HCT116 (cell line): ENCODE results near the gene RAPGEF6. TPM values are rescaled to one million over a fixed set of nuclear protein-coding genes. Genes with fewer than 3 reads are reported as not detected.

ENCODE experiments used
- ATAC-seq: fragments of 200-7000 bp; cut with Tn5 transposase; 2 replicates; pipeline ENCODE4 v1.9.1; 2020; ENCODE audit warnings: mild to moderate bottlenecking, moderate library complexity
- BruUV-seq: library from RNA; stranded (reverse); fragments of 400-500 nt; replicated peaks from 2 replicates; lab custom pipeline; 2021; lab: Mats Ljungman, UMichigan
- CTCF ChIA-PET: fragments of 300-600 bp; sonication (Branson Sonifier 250); formaldehyde crosslinking; loops from one replicate; lab custom pipeline; 2021; ENCODE audit warnings: antibody characterized with exemption; lab: Charles Lee
- POLR2A ChIA-PET: fragments of 300-600, 350-600 bp; sonication (Branson Sonifier 250); formaldehyde crosslinking; loops from one replicate; lab custom pipeline; 2021; ENCODE audit warnings: antibody characterized with exemption; lab: Charles Lee
- RAD21 ChIA-PET, 2 experiments: fragments of 300-600 bp; sonication (Branson Sonifier 250); formaldehyde crosslinking; loops; one replicate each; lab custom pipeline; 2023; ENCODE audit warnings: low total read pairs in 2 of 2; ENCODE audit not compliant: uncharacterized antibody in 2 of 2, unreplicated experiment in 2 of 2, low non-redundant PET in 1 of 2; lab: Charles Lee
- DNase-seq: peaks from one replicate; pipeline ENCODE4 v3.0.0-alpha.2; 2010; ENCODE audit warnings: low read depth, low spot score
- H2AFZ ChIP-seq: fragments of 200-600 bp; shearing (Covaris generic), sonication (generic); 2 replicates; pipeline ENCODE4 v1.6.1; 2017; ENCODE audit warnings: low read depth, mixed run types, mixed read lengths, antibody characterized with exemption, low read length; ENCODE audit not compliant: poor library complexity, severe bottlenecking
- H3K27ac ChIP-seq: 2 replicates; pipeline ENCODE4 v1.5.1; 2012; ENCODE audit warnings: low read depth, low read length
- H3K27me3 ChIP-seq: fragments of 200-600 bp; sonication (generic); 2 replicates; pipeline ENCODE4 v1.6.1; 2016; ENCODE audit warnings: mixed run types, low read length, mixed read lengths; ENCODE audit not compliant: insufficient read depth
- H3K36me3 ChIP-seq, 2 experiments: fragments of 200-500 bp in 1 of 2; fragments of 200-600 bp in 1 of 2; sonication (Bioruptor generic) in 1 of 2; sonication (generic) in 1 of 2; 2 replicates each; pipeline versions ENCODE4 v1.5.1 to v1.6.1; 2014 to 2016; ENCODE audit warnings: low read length in 2 of 2, inconsistent platforms in 1 of 2, mixed read lengths in 1 of 2, mixed run types in 1 of 2; ENCODE audit not compliant: insufficient read depth in 2 of 2, control insufficient read depth in 1 of 2
- H3K4me1 ChIP-seq, 2 experiments: fragments of 200-600 bp in 1 of 2; sonication (generic) in 1 of 2; 2 replicates each; pipeline versions ENCODE4 v1.5.1 to v1.6.1; 2012 to 2017; ENCODE audit warnings: low read length in 2 of 2, inconsistent platforms in 1 of 2, mild to moderate bottlenecking in 1 of 2, mixed read lengths in 1 of 2, mixed run types in 1 of 2, moderate library complexity in 1 of 2; ENCODE audit not compliant: insufficient read depth in 2 of 2, control insufficient read depth in 1 of 2
- H3K4me2 ChIP-seq: fragments of 200-600 bp; sonication (generic); 2 replicates; pipeline ENCODE4 v1.6.1; 2017; ENCODE audit warnings: mixed run types, low read length, mixed read lengths
- H3K4me3 ChIP-seq, 2 experiments: fragments of 200-600 bp in 1 of 2; sonication (generic) in 1 of 2; replicated peaks in 1 of 2; 2 replicates each; pipeline ENCODE4 v1.5.1; 2011 to 2016; ENCODE audit warnings: low read length in 2 of 2, control low read depth in 1 of 2, low read depth in 1 of 2, mild to moderate bottlenecking in 1 of 2, mixed read lengths in 1 of 2, mixed run types in 1 of 2
- H3K79me2 ChIP-seq: fragments of 200-600 bp; sonication (generic); 2 replicates; pipeline ENCODE4 v1.6.1; 2017; ENCODE audit warnings: mild to moderate bottlenecking, mixed run types, low read length, moderate library complexity, mixed read lengths; ENCODE audit not compliant: insufficient read depth
- H3K9ac ChIP-seq: fragments of 200-600 bp; sonication (generic); 2 replicates; pipeline ENCODE4 v1.6.1; 2016; ENCODE audit warnings: low read length, mixed read lengths
- H3K9me2 ChIP-seq: fragments of 200-600 bp; sonication (generic), shearing (Covaris generic); 2 replicates; pipeline ENCODE4 v1.6.1; 2017; ENCODE audit warnings: mixed run types, mild to moderate bottlenecking, moderate library complexity; ENCODE audit not compliant: insufficient read depth
- H3K9me3 ChIP-seq, 2 experiments: fragments of 200-500 bp in 1 of 2; fragments of 200-600 bp in 1 of 2; sonication (Bioruptor generic) in 1 of 2; sonication (generic) in 1 of 2; 2 replicates each; pipeline ENCODE4 v1.6.1; 2014 to 2017; ENCODE audit warnings: low read length in 2 of 2, mixed read lengths in 2 of 2, inconsistent platforms in 1 of 2, low read depth in 1 of 2, mild to moderate bottlenecking in 1 of 2, mixed run types in 1 of 2, moderate library complexity in 1 of 2; ENCODE audit not compliant: control insufficient read depth in 1 of 2, insufficient read depth in 1 of 2
- H4K20me1 ChIP-seq: fragments of 200-600 bp; sonication (generic), shearing (Covaris generic); 2 replicates; pipeline ENCODE4 v1.6.1; 2017; ENCODE audit warnings: mixed run types, mild to moderate bottlenecking, moderate library complexity; ENCODE audit not compliant: insufficient read depth
- CBX3 ChIP-seq: IDR thresholded peaks from 2 replicates; pipeline ENCODE4 v1.6.1; 2012; ENCODE audit warnings: low read depth
- FOSL1 ChIP-seq: IDR thresholded peaks from 2 replicates; pipeline ENCODE4 v1.6.1; 2012; ENCODE audit warnings: low read depth
- POLR2A ChIP-seq: IDR thresholded peaks from 2 replicates; pipeline ENCODE4 v1.7.0; 2011; ENCODE audit warnings: borderline replicate concordance; ENCODE audit not compliant: insufficient read depth, insufficient read length; ENCODE audit errors: extremely low read depth
- RAD21 ChIP-seq: IDR thresholded peaks from 2 replicates; pipeline ENCODE4 v1.6.1; 2012; ENCODE audit warnings: low read depth, mild to moderate bottlenecking
- SP1 ChIP-seq: IDR thresholded peaks from 2 replicates; pipeline ENCODE4 v1.6.1; 2012; ENCODE audit warnings: low read depth
- SRF ChIP-seq: IDR thresholded peaks from 2 replicates; pipeline ENCODE4 v1.6.1; 2012; ENCODE audit warnings: low read depth
- ZFX ChIP-seq: fragments of 450-650 bp; IDR thresholded peaks from 2 replicates; pipeline ENCODE4 v1.6.1; 2017
- intact Hi-C: fragments of 100-400 bp; cut with micrococcal nuclease; formaldehyde crosslinking; loops from 2 replicates; pipeline ENCODE4 v1.10.0; 2022
- total RNA-seq: library from RNA; stranded (reverse); gene quantifications from one replicate; pipeline ENCODE4 v1.2.1, GENCODE V29; 2021; ENCODE audit not compliant: unreplicated experiment

Gene RAPGEF6
- total RNA-seq, 1 experiment from 2014 or later = 18.4 TPM

- Histone ChIP-seq H3K79me2 (no peaks in the 10 kb centered on the region), H2AFZ (no peak overlapping the region), H3K36me3 (no peaks in the 10 kb centered on the region), H3K9me2 (no peaks in the 10 kb centered on the region), H3K9ac (no peak overlapping the region), H3K27me3 (no peaks in the 10 kb centered on the region), H3K4me3 (no peak overlapping the region), H3K9me3 (no peaks in the 10 kb centered on the region), H3K4me2 (no peak overlapping the region), H4K20me1 (no peaks in the 10 kb centered on the region), H3K27ac (no peak overlapping the region), H3K4me1 (peaks cover 5 to 12% of the 10 kb centered on the region in 2 experiments; a peak in 3 of 4 replicates)
- intact Hi-C loops = no loop called here
- BruUV-seq = no TSS peak
- ATAC-seq (peak; percentile 55), DNase-seq (no peak)
- ChIA-PET RAD21 (no interaction called here), POLR2A (no interaction called here), CTCF (interaction anchor here (0.6 kb wide), 1 partner anchor 23 kb away, joined by 3 read pairs; no protein-coding TSS in a partner anchor)
- no peak for TF ChIP-seq CBX3
- TF ChIP-seq FOSL1 = no peak
- no peak for TF ChIP-seq SRF
- TF ChIP-seq RAD21 = no peak
- TF ChIP-seq POLR2A = no peak
Measured at GRCh38 chr5:131640043-131640856, 5.2 kb upstream of the RAPGEF6 start.

- H3K9me3 ChIP-seq = no peaks in the 10 kb centered on the region
- RAD21 ChIA-PET = no interaction called here
- no peak for ATAC-seq
- no peaks in the 10 kb centered on the region for H3K27me3 ChIP-seq
- no peaks in the 10 kb centered on the region for H3K9me2 ChIP-seq
- no peaks in the 10 kb centered on the region for H4K20me1 ChIP-seq
- POLR2A ChIA-PET = no interaction called here
- H3K9ac ChIP-seq = no peak overlapping the region
- no peak overlapping the region for H2AFZ ChIP-seq
- TF ChIP-seq SP1 (no peak), ZFX (no peak)
- H3K27ac ChIP-seq = no peak overlapping the region
- CTCF ChIA-PET = no interaction called here
- intact Hi-C loops = no loop called here
- no peaks in the 10 kb centered on the region for H3K36me3 ChIP-seq
- H3K79me2 ChIP-seq = peaks cover 8% of the 10 kb centered on the region
- no TSS peak for BruUV-seq
- no peak overlapping the region for H3K4me2 ChIP-seq
- no peak for DNase-seq
- H3K4me1 ChIP-seq = peaks cover 5 to 12% of the 10 kb centered on the region in 2 experiments; a peak in 3 of 4 replicates
- no peak overlapping the region for H3K4me3 ChIP-seq
Measured at GRCh38 chr5:131639148-131639547, 4.1 kb upstream of the RAPGEF6 start.
